GM19099 (cell line): ENCODE data around the gene SEC14L1.

ENCODE experiments used
- POLR2A ChIP-seq: IDR thresholded peaks from 3 replicates; pipeline ENCODE4 v1.6.1; 2011; ENCODE audit warnings: low read depth; ENCODE audit not compliant: insufficient read length; ENCODE audit errors: extremely low read depth

Gene SEC14L1

GRCh38 chr17:77225265-77225664 is 84.5 kb downstream of the SEC14L1 start:
- no peak for TF ChIP-seq POLR2A

GRCh38 chr17:77227461-77228240 is 86.9 kb downstream of the SEC14L1 start:
- no peak for TF ChIP-seq POLR2A

GRCh38 chr17:77228241-77228752 is 87.5 kb downstream of the SEC14L1 start:
- TF ChIP-seq POLR2A: no peak

- TF ChIP-seq POLR2A: no peak
Observed at GRCh38 chr17:77228816-77229215, 88.0 kb downstream of the SEC14L1 start.

- no peak for TF ChIP-seq POLR2A
Observed at GRCh38 chr17:77229786-77230435, 89.1 kb downstream of the SEC14L1 start.

- no peak for TF ChIP-seq POLR2A
Observed at GRCh38 chr17:77230436-77230830, 89.7 kb downstream of the SEC14L1 start.

GRCh38 chr17:77231076-77231871 is 90.5 kb downstream of the SEC14L1 start:
- TF ChIP-seq POLR2A: no peak

- TF ChIP-seq POLR2A: no peak
Observed at GRCh38 chr17:77233127-77233526, 92.4 kb downstream of the SEC14L1 start.

GRCh38 chr17:77233635-77234334 is 93.0 kb downstream of the SEC14L1 start:
- TF ChIP-seq POLR2A: no peak

GRCh38 chr17:77234695-77235094 is 93.9 kb downstream of the SEC14L1 start:
- TF ChIP-seq POLR2A: no peak

- TF ChIP-seq POLR2A: no peak
Observed at GRCh38 chr17:77235370-77235941, 94.7 kb downstream of the SEC14L1 start.

- no peak for TF ChIP-seq POLR2A
Observed at GRCh38 chr17:77237232-77238008, 96.7 kb downstream of the SEC14L1 start.

GRCh38 chr17:77240976-77241375 is 100.2 kb downstream of the SEC14L1 start:
- TF ChIP-seq POLR2A: no peak

- TF ChIP-seq POLR2A: no peak
Observed at GRCh38 chr17:77242118-77242851, 101.5 kb downstream of the SEC14L1 start.
